Measurements from ENCODE around the gene LACTBL1.

- no peak for TF ChIP-seq CTCF (IDR thresholded peaks at IDR 0.05; ENCODE audit: insufficient read depth, low read length)
- no peak for TF ChIP-seq SPI1 (IDR thresholded peaks at IDR 0.05; ENCODE audit: borderline replicate concordance, low read depth)
Observed at GRCh38 chr1:22920026-22920733, 52.5 kb downstream of the LACTBL1 start.
